Calu3 (cell line): Measurements from ENCODE around the gene MSI1. TPM values are rescaled to one million over a fixed set of nuclear protein-coding genes. Genes with fewer than 3 reads are reported as not detected.

Experiments used
- BruUV-seq: library from RNA; stranded (reverse); fragments of 400-500 nt; replicated peaks from 2 replicates; lab custom pipeline; 2021; lab: Mats Ljungman, UMichigan
- CTCF ChIA-PET: fragments of 300-600 bp; sonication (Branson Sonifier 250); formaldehyde crosslinking; loops from one replicate; lab custom pipeline; 2022; ENCODE audit warnings: antibody characterized with exemption; lab: Charles Lee
- DNase-seq: peaks from one replicate; pipeline ENCODE4 v3.0.0; 2022
- H3K27ac Mint-ChIP-seq: one replicate; pipeline ENCODE4 v1.8.0; 2022; ENCODE audit warnings: mixed read lengths; ENCODE audit not compliant: unreplicated experiment
- H3K27me3 Mint-ChIP-seq: one replicate; pipeline ENCODE4 v1.8.0; 2022; ENCODE audit warnings: mixed read lengths; ENCODE audit not compliant: unreplicated experiment
- H3K36me3 Mint-ChIP-seq: one replicate; pipeline ENCODE4 v1.8.0; 2022; ENCODE audit warnings: mild to moderate bottlenecking, moderate library complexity, mixed read lengths; ENCODE audit not compliant: insufficient read depth, unreplicated experiment
- H3K4me1 Mint-ChIP-seq: one replicate; pipeline ENCODE4 v1.8.0; 2022; ENCODE audit warnings: mild to moderate bottlenecking, low read depth, mixed read lengths; ENCODE audit not compliant: unreplicated experiment
- H3K4me3 Mint-ChIP-seq: one replicate; pipeline ENCODE4 v1.8.0; 2022; ENCODE audit warnings: mild to moderate bottlenecking, low read depth, moderate library complexity, mixed read lengths; ENCODE audit not compliant: unreplicated experiment
- H3K9me3 Mint-ChIP-seq: one replicate; pipeline ENCODE4 v1.8.0; 2022; ENCODE audit warnings: low read depth, mixed read lengths; ENCODE audit not compliant: unreplicated experiment
- intact Hi-C: fragments of 100-400 bp; cut with micrococcal nuclease; formaldehyde crosslinking; loops from one replicate; pipeline ENCODE4 v1.10.0; 2022; ENCODE audit not compliant: unreplicated experiment
- total RNA-seq: library from RNA; stranded (reverse); gene quantifications from 2 replicates; pipeline ENCODE4 v1.2.3, GENCODE V29; 2022
- TF ChIP-seq, protein P1 (sequence below): fragments of 200-600 bp; IDR thresholded peaks from one replicate; pipeline ENCODE4 v1.8.0; 2022; ENCODE audit warnings: antibody characterized with exemption; ENCODE audit not compliant: unreplicated experiment

MSI1 gene
- total RNA-seq, 1 experiment from 2014 or later = 1.4 TPM

DNA sequence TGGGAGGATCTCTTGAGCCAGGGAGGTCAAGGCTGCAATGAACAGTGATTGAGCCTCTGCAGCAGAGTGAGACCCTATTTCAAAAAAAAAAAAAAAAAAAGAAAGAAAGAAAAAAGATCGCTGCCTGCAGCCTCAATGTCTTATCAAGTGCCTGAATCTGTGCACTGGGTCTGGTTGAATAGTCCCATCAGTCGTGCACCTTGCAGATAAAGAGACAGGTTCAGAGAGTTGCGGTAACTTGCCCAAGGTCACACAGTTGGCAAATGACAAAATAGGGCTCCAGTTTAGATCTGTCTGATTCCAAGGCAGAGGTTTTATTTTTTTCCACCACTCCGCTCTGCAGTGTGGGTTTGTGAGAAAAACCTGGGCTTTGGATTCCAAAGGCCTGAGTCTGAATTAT, 40.7 kb downstream of the MSI1 start:
- intact Hi-C loops = loop anchor here (5.0 kb wide), 1 partner anchor 319 kb away; no protein-coding TSS in a partner anchor
- H3K27me3 Mint-ChIP-seq = no peaks in the 10 kb centered on the region
- H3K9me3 Mint-ChIP-seq = no peaks in the 10 kb centered on the region
- TF ChIP-seq, protein P1, sequence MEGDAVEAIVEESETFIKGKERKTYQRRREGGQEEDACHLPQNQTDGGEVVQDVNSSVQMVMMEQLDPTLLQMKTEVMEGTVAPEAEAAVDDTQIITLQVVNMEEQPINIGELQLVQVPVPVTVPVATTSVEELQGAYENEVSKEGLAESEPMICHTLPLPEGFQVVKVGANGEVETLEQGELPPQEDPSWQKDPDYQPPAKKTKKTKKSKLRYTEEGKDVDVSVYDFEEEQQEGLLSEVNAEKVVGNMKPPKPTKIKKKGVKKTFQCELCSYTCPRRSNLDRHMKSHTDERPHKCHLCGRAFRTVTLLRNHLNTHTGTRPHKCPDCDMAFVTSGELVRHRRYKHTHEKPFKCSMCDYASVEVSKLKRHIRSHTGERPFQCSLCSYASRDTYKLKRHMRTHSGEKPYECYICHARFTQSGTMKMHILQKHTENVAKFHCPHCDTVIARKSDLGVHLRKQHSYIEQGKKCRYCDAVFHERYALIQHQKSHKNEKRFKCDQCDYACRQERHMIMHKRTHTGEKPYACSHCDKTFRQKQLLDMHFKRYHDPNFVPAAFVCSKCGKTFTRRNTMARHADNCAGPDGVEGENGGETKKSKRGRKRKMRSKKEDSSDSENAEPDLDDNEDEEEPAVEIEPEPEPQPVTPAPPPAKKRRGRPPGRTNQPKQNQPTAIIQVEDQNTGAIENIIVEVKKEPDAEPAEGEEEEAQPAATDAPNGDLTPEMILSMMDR = no peak
- CTCF ChIA-PET = no interaction called here
- no TSS peak for BruUV-seq
- H3K27ac Mint-ChIP-seq = no peak overlapping the region
- DNase-seq = no peak
- H3K4me3 Mint-ChIP-seq = no peak overlapping the region
- H3K4me1 Mint-ChIP-seq = no peaks in the 10 kb centered on the region
- H3K36me3 Mint-ChIP-seq = peaks cover 6% of the 10 kb centered on the region

DNA sequence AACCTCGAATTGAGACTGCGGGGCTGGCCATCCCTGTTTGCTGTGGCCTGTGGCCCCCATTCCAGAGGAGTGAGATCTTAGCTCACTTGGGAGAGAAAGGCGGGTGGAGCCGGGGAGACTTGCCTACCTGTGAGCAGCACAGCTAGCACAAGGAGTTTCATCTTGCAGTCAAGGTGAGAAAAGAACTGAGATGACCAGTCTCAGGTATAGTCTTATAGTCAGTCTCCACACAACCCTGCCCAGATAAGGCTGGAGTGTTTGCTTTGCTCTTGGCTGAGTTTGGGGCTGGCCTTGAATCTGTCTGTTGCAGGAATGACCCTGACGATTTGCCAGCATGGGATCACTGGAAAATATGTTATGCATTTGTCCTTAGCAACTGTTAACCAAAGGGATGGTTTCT, 41.4 kb downstream of the MSI1 start, which contains the start of gene PLA2G1B:
Gene PLA2G1B, minus strand, starts transcription at position 187 of the 400 bp plus-strand sequence. Its CDS starts 26 bp downstream, at position 161.
- CTCF ChIA-PET = interaction anchor here (0.5 to 0.7 kb wide), 2 partner anchors 36 to 105 kb away, joined by 3 read pairs; partner anchors contain the start of gene RNU4-2

DNA sequence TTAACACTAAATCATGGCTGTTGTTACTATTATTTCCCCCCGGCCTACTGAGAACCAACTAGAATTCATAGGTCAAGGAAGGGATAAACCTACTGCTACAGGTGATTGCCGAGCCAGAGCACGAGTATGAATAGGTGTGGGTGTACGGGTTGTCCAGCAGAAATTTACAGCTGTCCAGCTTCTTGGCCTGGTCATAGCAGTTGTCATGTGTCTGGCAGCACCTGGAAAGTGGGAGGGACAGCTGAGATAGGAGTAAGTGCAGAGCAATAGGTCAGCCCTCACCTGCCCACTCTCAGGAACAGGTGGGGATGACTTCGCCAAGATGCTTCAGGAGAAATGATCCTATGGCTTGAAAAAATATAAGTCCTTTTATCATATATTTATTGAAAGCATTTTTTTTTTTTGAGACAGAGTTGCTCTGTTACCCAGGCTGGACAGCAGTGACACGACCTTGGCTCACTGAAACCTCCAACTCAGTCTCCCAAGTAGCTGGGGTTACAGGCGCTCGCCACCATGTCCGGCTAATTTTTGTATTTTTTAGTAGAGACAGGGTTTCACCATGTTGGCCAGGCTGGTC, 44.0 kb downstream of the MSI1 start:
- CTCF ChIA-PET = no interaction called here
- no TSS peak for BruUV-seq
- peaks cover 21% of the 10 kb centered on the region for H3K4me1 Mint-ChIP-seq
- no peak overlapping the region for H3K4me3 Mint-ChIP-seq
- H3K9me3 Mint-ChIP-seq = no peaks in the 10 kb centered on the region
- intact Hi-C loops = loop anchor here (5.0 kb wide), 1 partner anchor 322 kb away; no protein-coding TSS in a partner anchor
- DNase-seq = no peak
- H3K27me3 Mint-ChIP-seq = no peaks in the 10 kb centered on the region
- H3K36me3 Mint-ChIP-seq = peaks cover 6% of the 10 kb centered on the region
- H3K27ac Mint-ChIP-seq = no peak overlapping the region
- TF ChIP-seq, protein P1 = no peak

More for the DNA sequence above, 41.4 kb downstream of the MSI1 start, which contains the start of gene PLA2G1B:
- no peaks in the 10 kb centered on the region for H3K9me3 Mint-ChIP-seq
- TF ChIP-seq, protein P1 = no peak
- H3K27ac Mint-ChIP-seq = no peak within 1 kb of the TSS
- no peak within 1 kb of the TSS for H3K4me3 Mint-ChIP-seq
- no peaks in the 10 kb centered on the region for H3K27me3 Mint-ChIP-seq
- no peak for DNase-seq
- no TSS peak for BruUV-seq
- intact Hi-C loops = loop anchor here (5.0 kb wide), 1 partner anchor 320 kb away; no protein-coding TSS in a partner anchor
- H3K4me1 Mint-ChIP-seq = no peaks in the 10 kb centered on the region
- peaks cover 6% of the 10 kb centered on the region for H3K36me3 Mint-ChIP-seq

DNA sequence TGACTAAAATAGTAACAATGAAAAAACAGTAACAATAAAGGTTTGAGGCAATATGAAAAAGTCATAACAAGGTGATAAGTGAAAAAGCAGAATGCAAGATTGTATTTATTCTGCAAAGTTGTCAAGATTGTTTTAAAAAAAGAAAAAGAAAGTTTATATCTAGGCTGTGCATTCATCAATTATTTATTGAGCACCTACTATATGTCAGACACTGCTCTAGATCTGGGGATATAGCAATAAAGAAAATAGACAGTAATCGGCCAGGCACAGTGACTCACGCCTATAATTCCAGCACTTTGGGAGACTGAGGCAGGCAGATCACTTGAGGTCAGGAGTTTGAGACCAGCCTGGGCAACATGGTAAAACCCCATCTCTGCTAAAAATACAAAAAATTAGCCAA, 45.2 kb downstream of the MSI1 start:
- BruUV-seq = no TSS peak
- Mint-ChIP-seq H3K4me1 (peaks cover 21% of the 10 kb centered on the region), H3K9me3 (no peaks in the 10 kb centered on the region), H3K4me3 (no peak overlapping the region), H3K36me3 (peaks cover 6% of the 10 kb centered on the region), H3K27ac (no peak overlapping the region), H3K27me3 (no peaks in the 10 kb centered on the region)
- CTCF ChIA-PET = no interaction called here
- intact Hi-C loops = no loop called here
- TF ChIP-seq, protein P1 = no peak
- no peak for DNase-seq
